Endothelial cell of umbilical vein (primary cell): Measurements from ENCODE around the gene SLC39A9. TPM values are rescaled to one million over a fixed set of nuclear protein-coding genes. Genes with fewer than 3 reads are reported as not detected.

Source experiments
- BruUV-seq: library from RNA; stranded (reverse); fragments of 400-500 nt; replicated peaks from 2 replicates; lab custom pipeline; 2021; lab: Mats Ljungman, UMichigan
- CTCF ChIA-PET: fragments of 300-600, 350-600 bp; sonication (Branson Sonifier 250); formaldehyde crosslinking; loops from one replicate; lab custom pipeline; 2021; ENCODE audit warnings: antibody characterized with exemption, inconsistent platforms; lab: Charles Lee
- POLR2A ChIA-PET: fragments of 300-600, 350-600 bp; sonication (Branson Sonifier 250); formaldehyde crosslinking; loops from one replicate; lab custom pipeline; 2021; ENCODE audit warnings: antibody characterized with exemption, inconsistent platforms; lab: Charles Lee
- DNase-seq: peaks from one replicate; pipeline ENCODE4 v3.0.0-alpha.2; 2011; ENCODE audit warnings: low read depth, low spot score
- FAIRE-seq: peaks from 2 replicates; lab custom pipeline; 2011; peaks lifted over from hg19 to GRCh38; lab: Jason Lieb, UNC
- H2AFZ ChIP-seq: 2 replicates; pipeline ENCODE4 v1.6.0; 2012; ENCODE audit warnings: low read depth, low read length, control low read depth, inconsistent platforms
- H3K27ac ChIP-seq: 2 replicates; pipeline ENCODE4 v1.5.1; 2011; ENCODE audit warnings: low read depth, mild to moderate bottlenecking, control low read depth, low read length, moderate library complexity; ENCODE audit not compliant: insufficient read depth
- H3K27me3 ChIP-seq, 2 experiments: 2 replicates each; pipeline versions ENCODE4 v1.6.0 to v1.6.1; 2011; ENCODE audit warnings: low read length in 2 of 2, mixed read lengths in 1 of 2; ENCODE audit not compliant: control insufficient read depth in 2 of 2, insufficient read depth in 2 of 2
- H3K36me3 ChIP-seq, 2 experiments: 2 replicates in 1 of 2; 3 replicates in 1 of 2; pipeline ENCODE4 v1.5.1; 2011; ENCODE audit warnings: low read length in 2 of 2, mild to moderate bottlenecking in 1 of 2, moderate library complexity in 1 of 2; ENCODE audit not compliant: control insufficient read depth in 2 of 2, insufficient read depth in 2 of 2; ENCODE audit errors: extremely low read depth in 1 of 2
- H3K4me1 ChIP-seq: 3 replicates; pipeline ENCODE4 v1.5.1; 2011; ENCODE audit warnings: mild to moderate bottlenecking, low read length; ENCODE audit not compliant: control insufficient read depth, insufficient read depth; ENCODE audit errors: extremely low read depth
- H3K4me2 ChIP-seq: 2 replicates; pipeline ENCODE4 v1.6.1; 2011; ENCODE audit warnings: low read length, control low read depth, mixed read lengths; ENCODE audit not compliant: insufficient read depth
- H3K4me3 ChIP-seq, 3 experiments: fragments of 200-600 bp in 1 of 3; sonication (generic), shearing (Covaris generic) in 1 of 3; replicated peaks in 1 of 3; 2 replicates each; pipeline ENCODE4 v1.5.1; 2011 to 2016; ENCODE audit warnings: control low read depth in 3 of 3, low read length in 3 of 3, mild to moderate bottlenecking in 2 of 3, inconsistent platforms in 1 of 3, low read depth in 1 of 3, moderate library complexity in 1 of 3; ENCODE audit not compliant: insufficient read depth in 1 of 3
- H3K79me2 ChIP-seq: 2 replicates; pipeline ENCODE4 v1.6.0; 2012; ENCODE audit warnings: low read length, inconsistent platforms; ENCODE audit not compliant: control insufficient read depth, insufficient read depth
- H3K9ac ChIP-seq: replicated peaks from 2 replicates; pipeline ENCODE3; 2011; ENCODE audit warnings: low read length, control low read depth; ENCODE audit not compliant: insufficient read depth; ENCODE audit errors: extremely low read depth
- H3K9me1 ChIP-seq: replicated peaks from 3 replicates; pipeline ENCODE4 v1.6.0; 2011; ENCODE audit warnings: mild to moderate bottlenecking, low read length; ENCODE audit not compliant: control insufficient read depth, insufficient read depth; ENCODE audit errors: extremely low read depth
- H3K9me3 ChIP-seq: replicated peaks from 2 replicates; pipeline ENCODE4 v1.5.1; 2012; ENCODE audit warnings: low read length, inconsistent platforms; ENCODE audit not compliant: control insufficient read depth, insufficient read depth
- H4K20me1 ChIP-seq: replicated peaks from 2 replicates; pipeline ENCODE3; 2011; ENCODE audit warnings: mild to moderate bottlenecking, low read length; ENCODE audit not compliant: control insufficient read depth, insufficient read depth; ENCODE audit errors: extremely low read depth
- CTCF ChIP-seq, 2 donors: IDR thresholded peaks; 1 replicate in 1 of 2; 2 replicates in 1 of 2; pipeline ENCODE4 v1.5.1; 2011; ENCODE audit warnings: low read length in 2 of 2, mild to moderate bottlenecking in 2 of 2, moderate library complexity in 2 of 2, control low read depth in 1 of 2, inconsistent platforms in 1 of 2, low read depth in 1 of 2; ENCODE audit not compliant: insufficient read depth in 1 of 2; ENCODE audit errors: extremely low read depth in 1 of 2
- EZH2 ChIP-seq: IDR thresholded peaks from 2 replicates; pipeline ENCODE4 v1.6.1; 2012; ENCODE audit warnings: borderline replicate concordance, low read depth, mild to moderate bottlenecking, moderate library complexity, low read length, inconsistent platforms; ENCODE audit not compliant: severe bottlenecking
- FOS ChIP-seq: IDR thresholded peaks from 2 replicates; pipeline ENCODE4 v1.6.1; 2011; ENCODE audit warnings: mild to moderate bottlenecking, low read length, moderate library complexity, borderline replicate concordance; ENCODE audit not compliant: insufficient read depth
- JUN ChIP-seq: IDR thresholded peaks from 2 replicates; pipeline ENCODE4 v1.6.1; 2011; ENCODE audit warnings: borderline replicate concordance, low read depth; ENCODE audit not compliant: insufficient read length, insufficient read depth
- MYC ChIP-seq: IDR thresholded peaks from one replicate; pipeline ENCODE4 v1.6.1; 2011; ENCODE audit warnings: mild to moderate bottlenecking, low read depth, low read length
- POLR2A ChIP-seq: IDR thresholded peaks from 2 replicates; pipeline ENCODE4 v1.6.1; 2012; ENCODE audit warnings: low read depth, mild to moderate bottlenecking, control low read depth, low read length
- POLR2AphosphoS5 ChIP-seq: IDR thresholded peaks from 2 replicates; pipeline ENCODE4 v1.6.1; 2012; ENCODE audit warnings: low read depth, mild to moderate bottlenecking, control low read depth, low read length, moderate library complexity; ENCODE audit not compliant: insufficient read depth
- dilution Hi-C: fragments of 300-500 bp; cut with MboI; formaldehyde crosslinking; loops from one replicate; pipeline ENCODE4 v1.15.0; 2019; ENCODE audit warnings: low sequenced_read_pairs; ENCODE audit not compliant: extremely low pct_ligation_motif_present
- intact Hi-C: fragments of 100-400 bp; cut with micrococcal nuclease; formaldehyde crosslinking; loops from one replicate; pipeline ENCODE4 v1.10.0; 2022
- polyA plus RNA-seq, 4 experiments: library from polyadenylated mRNA; depleted of rRNA in 3 of 4; stranded (reverse) in 3 of 4; unstranded in 1 of 4; fragments of >200 nt; gene quantifications; 2 replicates each; pipeline versions ENCODE4 v1.2.1 to v1.2.3, GENCODE V29; 2011 to 2012; ENCODE audit warnings: missing spikeins in 1 of 4
- total RNA-seq: library from RNA; stranded (reverse); gene quantifications from 2 replicates; pipeline ENCODE4 v1.2.3, GENCODE V29; 2021
- TF ChIP-seq, protein P1 (sequence below): IDR thresholded peaks from 2 replicates; pipeline ENCODE4 v1.6.1; 2011; ENCODE audit not compliant: insufficient read depth, insufficient read length

Gene SLC39A9
- total and polyA plus RNA-seq, 2 donors (not counting 3 experiments of a cell fraction or from before 2014, with no cell fraction given) = 39.8 to 55.2 TPM

DNA sequence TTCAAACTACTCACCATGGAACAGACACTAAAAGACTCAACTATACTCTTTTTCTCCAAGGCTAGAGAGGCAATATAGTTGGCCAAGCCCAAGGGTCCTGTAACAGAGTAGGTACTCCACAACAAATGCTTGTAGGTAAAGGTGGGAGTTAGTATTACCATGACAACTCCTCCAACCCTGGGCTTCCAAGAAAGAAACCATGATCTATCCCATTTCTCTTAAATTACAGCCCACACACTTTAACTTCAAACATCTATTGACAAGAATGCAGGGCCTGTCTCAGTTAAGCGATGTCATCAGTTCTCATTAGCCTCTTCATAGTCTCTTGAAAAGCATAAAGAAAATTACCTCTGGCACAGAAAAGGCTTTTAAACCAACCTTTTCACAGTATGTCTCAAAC lies 25.4 kb upstream of the SLC39A9 start:
- ChIA-PET CTCF (no interaction called here), POLR2A (no interaction called here)
- Histone ChIP-seq H3K9me3 (no peaks in the 10 kb centered on the region), H3K4me2 (no peak overlapping the region), H3K27me3 (no peaks in the 10 kb centered on the region), H3K79me2 (no peaks in the 10 kb centered on the region), H3K27ac (no peak overlapping the region), H3K4me1 (no peaks in the 10 kb centered on the region), H3K4me3 (no peak overlapping the region), H3K36me3 (peaks cover 3 to 8% of the 10 kb centered on the region in 2 experiments), H3K9me1 (no peaks in the 10 kb centered on the region), H2AFZ (no peak overlapping the region), H3K9ac (no peak overlapping the region), H4K20me1 (no peaks in the 10 kb centered on the region)
- intact Hi-C loops = no loop called here
- dilution Hi-C loops = no loop called here
- TF ChIP-seq, protein P1, sequence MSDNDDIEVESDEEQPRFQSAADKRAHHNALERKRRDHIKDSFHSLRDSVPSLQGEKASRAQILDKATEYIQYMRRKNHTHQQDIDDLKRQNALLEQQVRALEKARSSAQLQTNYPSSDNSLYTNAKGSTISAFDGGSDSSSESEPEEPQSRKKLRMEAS = no peak
- no peak for TF ChIP-seq EZH2
- no peak for TF ChIP-seq POLR2AphosphoS5
- TF ChIP-seq FOS = no peak
- TF ChIP-seq JUN = no peak
- TF ChIP-seq CTCF (IDR thresholded peaks at IDR 0.05; ENCODE audit: extremely low read depth in 1 of 2, insufficient read depth in 1 of 2, low read depth in 1 of 2, low read length in 2 of 2) = no peak
- TF ChIP-seq MYC = no peak
- no peak for TF ChIP-seq POLR2A
- DNase-seq = no peak
- FAIRE-seq = no peak
- BruUV-seq = no TSS peak
